Osteoblast (primary cell): ENCODE measurements around the gene HAUS1. TPM values are rescaled to one million over a fixed set of nuclear protein-coding genes. Genes with fewer than 3 reads are reported as not detected.

Source experiments
- DNase-seq: peaks from one replicate; pipeline ENCODE4 v3.0.0; 2011; ENCODE audit warnings: low spot score, mixed read lengths; ENCODE audit not compliant: insufficient read length; ENCODE audit errors: missing footprints
- H2AFZ ChIP-seq: 2 replicates; pipeline ENCODE4 v1.6.0; 2011; ENCODE audit warnings: mild to moderate bottlenecking, low read length
- H3K27ac ChIP-seq: 2 replicates; pipeline ENCODE4 v1.5.1; 2011; ENCODE audit warnings: mild to moderate bottlenecking, low read depth, low read length, moderate library complexity
- H3K27me3 ChIP-seq: 2 replicates; pipeline ENCODE4 v1.6.0; 2012; ENCODE audit warnings: mild to moderate bottlenecking, control low read depth, inconsistent platforms, low read length, moderate library complexity; ENCODE audit not compliant: insufficient read depth
- H3K36me3 ChIP-seq: 2 replicates; pipeline ENCODE4 v1.5.1; 2011; ENCODE audit warnings: mild to moderate bottlenecking, low read length, control low read depth, moderate library complexity; ENCODE audit not compliant: insufficient read depth
- H3K4me1 ChIP-seq: 2 replicates; pipeline ENCODE4 v1.5.1; 2011; ENCODE audit warnings: mild to moderate bottlenecking, low read length, control low read depth, moderate library complexity; ENCODE audit not compliant: insufficient read depth
- H3K4me2 ChIP-seq: 2 replicates; pipeline ENCODE4 v1.6.0; 2011; ENCODE audit warnings: mild to moderate bottlenecking, low read length; ENCODE audit not compliant: insufficient read depth
- H3K4me3 ChIP-seq: fragments of 200-600 bp; sonication (generic); 3 replicates; pipeline ENCODE4 v1.5.1; 2012; ENCODE audit warnings: mild to moderate bottlenecking, low read length, inconsistent platforms; ENCODE audit not compliant: insufficient read depth
- H3K79me2 ChIP-seq: 2 replicates; pipeline ENCODE4 v1.6.0; 2012; ENCODE audit warnings: mild to moderate bottlenecking, low read length, control low read depth, inconsistent platforms; ENCODE audit not compliant: insufficient read depth
- H3K9me3 ChIP-seq: 2 replicates; pipeline ENCODE4 v1.5.1; 2011; ENCODE audit warnings: low read depth, low read length, control low read depth
- H4K20me1 ChIP-seq: 2 replicates; pipeline ENCODE4 v1.6.0; 2012; ENCODE audit warnings: mild to moderate bottlenecking, low read length, control low read depth; ENCODE audit not compliant: insufficient read depth
- CTCF ChIP-seq: IDR thresholded peaks from 2 replicates; pipeline ENCODE4 v1.5.1; 2011; ENCODE audit warnings: mild to moderate bottlenecking, low read depth, low read length, moderate library complexity; ENCODE audit errors: extremely low read depth
- small RNA-seq: library from RNA; depleted of rRNA; stranded (forward); fragments of <200 nt; gene quantifications from one replicate; pipeline ENCODE3, GENCODE V24; 2012
- total RNA-seq: library from RNA; depleted of rRNA; stranded (reverse); fragments of >200 nt; gene quantifications from 2 replicates; pipeline ENCODE4 v1.2.3, GENCODE V29; 2012

HAUS1 gene
- total RNA-seq, 1 donor = 40.9 TPM

GRCh38 chr18:46173393-46174341, 69.5 kb downstream of the HAUS1 start:
- H3K4me2 ChIP-seq = peak overlapping the region; percentile 99
- peak overlapping the region; percentile 82 for H3K27ac ChIP-seq
- TF ChIP-seq CTCF = peak; percentile 60
- H3K27me3 ChIP-seq = no peaks in the 10 kb centered on the region
- H2AFZ ChIP-seq = peak overlapping the region; percentile 100
- H3K4me3 ChIP-seq = peak overlapping the region; percentile 92
- no peaks in the 10 kb centered on the region for H3K36me3 ChIP-seq
- H3K4me1 ChIP-seq = peaks cover 24% of the 10 kb centered on the region
- no peaks in the 10 kb centered on the region for H3K9me3 ChIP-seq
- peaks cover 48% of the 10 kb centered on the region for H3K79me2 ChIP-seq
- peak; percentile 99 for DNase-seq
- H4K20me1 ChIP-seq = peaks cover 36% of the 10 kb centered on the region

GRCh38 chr18:46174342-46175041, 70.3 kb downstream of the HAUS1 start:
- Histone ChIP-seq H3K27ac (peak overlapping the region; percentile 82), H3K36me3 (no peaks in the 10 kb centered on the region), H3K79me2 (peaks cover 56% of the 10 kb centered on the region), H3K9me3 (no peaks in the 10 kb centered on the region), H3K4me1 (peaks cover 18% of the 10 kb centered on the region), H3K4me2 (peak overlapping the region; percentile 99), H4K20me1 (peaks cover 36% of the 10 kb centered on the region), H3K4me3 (peak overlapping the region; percentile 92), H2AFZ (peak overlapping the region; percentile 89), H3K27me3 (no peaks in the 10 kb centered on the region)
- peak; percentile 88 for DNase-seq
- no peak for TF ChIP-seq CTCF

- Histone ChIP-seq H3K4me3 (no peak overlapping the region), H3K4me1 (peaks cover 15% of the 10 kb centered on the region), H3K9me3 (no peaks in the 10 kb centered on the region), H2AFZ (no peak overlapping the region), H3K27ac (no peak overlapping the region), H3K36me3 (no peaks in the 10 kb centered on the region), H3K4me2 (no peak overlapping the region), H3K79me2 (peaks cover 71% of the 10 kb centered on the region), H3K27me3 (no peaks in the 10 kb centered on the region), H4K20me1 (peaks cover 39% of the 10 kb centered on the region)
- DNase-seq = no peak
- TF ChIP-seq CTCF = no peak
Observed at GRCh38 chr18:46176001-46176400, 71.8 kb downstream of the HAUS1 start.

Small RNA genes within 50 kb of the gene (small RNA-seq; reads per million reads assigned to genes)
- gene RNU6-1278P (not detected), gene RNY4P37 (not detected)

Other genes starting within 250 kb of the HAUS1 start
- gene EPG5, start 137.1 kb upstream of the HAUS1 start, total RNA-seq = 94.8 and 96.4 TPM in 2 replicates
- 5.8 and 6.8 TPM in 2 replicates for gene PSTPIP2, start 32.1 kb upstream of the HAUS1 start, total RNA-seq
- 511 and 578 TPM in 2 replicates for gene ATP5F1A, start 6.1 kb upstream of the HAUS1 start, total RNA-seq